ENCODE results near the gene ATOH8.
A peak's percentile ranks its signal among the peaks of the same experiment; 100 is the strongest.

Gene ATOH8

DNA sequence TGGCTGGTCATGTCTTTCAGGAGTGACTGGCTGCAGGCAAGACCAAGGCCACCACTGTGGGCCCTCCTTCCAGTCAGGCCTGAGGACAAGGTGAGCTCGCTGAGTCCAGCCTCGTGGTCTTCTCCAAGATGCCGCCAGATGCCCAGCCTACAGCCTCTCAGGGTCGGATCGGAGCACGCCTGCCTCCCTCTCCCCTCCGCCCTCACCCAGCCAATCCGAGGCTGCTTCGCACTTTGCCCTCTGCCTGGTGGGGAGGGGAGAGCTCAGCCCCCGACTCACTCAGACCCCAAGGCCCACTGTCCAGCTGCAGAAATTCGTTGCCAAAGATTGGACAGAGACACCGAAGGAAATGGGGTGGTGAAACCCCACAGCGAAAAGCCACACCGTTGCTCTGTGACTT is 33.1 kb downstream of the ATOH8 start:
- DNase-seq (ENCODE audit: low read depth): no peak

DNA sequence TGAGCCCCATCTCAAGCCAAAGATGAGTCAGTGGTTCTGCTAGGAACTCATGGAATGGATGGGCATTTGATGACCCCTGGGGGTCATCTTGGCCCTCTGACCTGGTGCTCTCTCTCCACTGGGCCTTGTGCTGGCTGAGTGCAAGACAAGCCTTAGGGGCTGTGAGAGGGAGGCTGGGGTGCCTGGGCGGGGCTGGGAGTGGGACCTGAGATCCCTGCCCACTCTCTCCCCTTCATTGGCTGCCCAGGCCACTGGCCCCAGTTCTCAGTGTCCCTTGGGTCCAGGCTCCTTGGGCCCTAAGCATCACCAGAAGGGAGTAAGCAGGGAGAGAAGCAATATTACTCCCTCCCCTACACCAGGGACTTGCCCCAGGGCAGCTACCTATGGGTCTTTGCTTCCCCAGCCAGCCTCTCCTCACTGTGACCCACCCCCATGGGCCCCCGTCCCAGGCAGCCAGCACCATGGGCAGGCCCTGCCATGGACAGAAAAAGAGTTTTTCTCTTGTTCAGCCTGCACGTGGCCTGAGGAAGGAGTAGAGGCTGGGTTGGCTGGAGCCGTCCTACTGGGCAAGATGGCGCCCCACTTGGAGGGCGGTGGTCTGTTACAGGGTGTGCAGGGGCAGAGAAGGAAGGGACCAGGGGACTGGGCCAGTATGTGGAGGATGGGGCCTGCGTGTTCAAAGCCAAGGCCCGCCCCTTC is 33.6 kb downstream of the ATOH8 start:
- no peak for DNase-seq (ENCODE audit: low read depth)

DNA sequence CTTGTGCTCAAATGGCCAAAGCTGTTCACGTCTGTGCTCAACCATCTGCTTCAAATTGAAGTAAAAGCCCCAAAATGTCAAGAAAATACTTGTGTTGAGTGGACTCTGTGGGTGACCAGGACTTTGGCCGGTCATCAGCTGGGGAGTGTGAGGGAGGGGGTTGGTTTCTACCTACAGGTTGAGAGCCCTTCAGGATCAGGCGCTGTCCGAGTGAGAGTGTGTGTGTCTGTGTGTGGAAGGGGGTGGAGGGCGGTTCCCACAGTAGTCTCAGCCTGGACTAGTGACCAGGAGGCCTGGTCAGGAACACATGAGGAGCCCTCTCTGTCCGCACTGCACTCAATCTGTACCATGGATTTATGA is 34.2 kb downstream of the ATOH8 start:
- no peak for DNase-seq (ENCODE audit: low read depth)

DNA sequence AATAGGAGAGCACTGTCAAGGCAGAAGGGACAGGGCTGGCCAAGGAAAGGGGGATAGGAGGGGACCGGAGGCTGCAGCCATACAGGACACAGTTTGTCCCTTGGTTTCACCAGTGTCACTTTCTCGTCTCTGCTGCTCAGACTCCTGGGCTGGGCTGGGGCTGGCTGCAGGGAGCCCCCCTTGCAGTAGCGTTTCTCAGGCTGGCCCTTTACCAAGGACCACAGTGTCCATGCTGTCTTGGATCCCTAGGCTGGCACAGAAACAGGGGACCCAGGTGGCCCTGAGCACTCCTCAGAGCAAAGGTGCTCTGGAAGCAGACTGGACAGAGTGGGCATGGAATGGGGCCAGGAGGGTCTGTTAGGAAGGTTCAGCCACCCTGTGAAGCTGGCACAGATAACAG is 34.8 kb downstream of the ATOH8 start:
- DNase-seq (ENCODE audit: low read depth): no peak

DNA sequence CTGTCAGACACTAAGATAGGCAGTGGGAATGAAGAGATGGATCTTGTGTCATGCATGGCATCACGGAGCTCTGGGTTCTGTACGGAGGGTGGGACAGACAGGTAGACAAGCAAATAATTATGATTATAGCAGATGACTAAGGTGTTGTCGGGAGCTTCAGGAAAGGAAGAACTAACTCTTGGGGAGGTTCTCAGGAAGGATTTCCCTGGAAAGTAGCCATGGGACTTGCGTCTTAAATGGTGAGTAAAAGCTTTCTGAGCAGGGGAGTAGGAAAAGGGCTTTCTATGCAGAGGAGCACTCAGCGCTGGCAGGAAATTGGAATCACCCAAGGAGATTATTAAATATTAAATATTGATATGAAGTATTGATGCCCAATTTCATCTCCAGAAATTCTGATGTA is 35.5 kb downstream of the ATOH8 start:
- no peak for DNase-seq (ENCODE audit: low read depth)

DNA sequence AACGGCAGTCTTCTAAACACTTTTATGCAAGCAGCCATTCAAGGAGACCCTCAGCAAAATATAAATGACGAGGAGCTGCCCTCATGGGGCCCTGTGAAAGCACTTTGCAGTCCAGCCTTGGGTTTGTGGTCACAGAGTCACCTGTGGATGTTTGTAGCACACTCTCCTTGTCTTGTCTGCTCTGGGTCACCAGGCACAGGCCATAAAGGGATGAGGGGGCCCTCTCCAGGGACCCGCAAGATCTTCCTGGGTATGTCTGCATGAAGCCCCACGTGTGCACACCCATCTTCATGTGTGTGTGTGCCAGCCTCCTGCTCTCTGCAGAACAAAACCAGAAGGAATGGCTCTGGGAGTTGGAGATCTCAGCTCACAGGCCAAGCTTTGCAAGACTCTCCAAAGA is 36.2 kb downstream of the ATOH8 start:
- no peak for DNase-seq (ENCODE audit: low read depth)

DNA sequence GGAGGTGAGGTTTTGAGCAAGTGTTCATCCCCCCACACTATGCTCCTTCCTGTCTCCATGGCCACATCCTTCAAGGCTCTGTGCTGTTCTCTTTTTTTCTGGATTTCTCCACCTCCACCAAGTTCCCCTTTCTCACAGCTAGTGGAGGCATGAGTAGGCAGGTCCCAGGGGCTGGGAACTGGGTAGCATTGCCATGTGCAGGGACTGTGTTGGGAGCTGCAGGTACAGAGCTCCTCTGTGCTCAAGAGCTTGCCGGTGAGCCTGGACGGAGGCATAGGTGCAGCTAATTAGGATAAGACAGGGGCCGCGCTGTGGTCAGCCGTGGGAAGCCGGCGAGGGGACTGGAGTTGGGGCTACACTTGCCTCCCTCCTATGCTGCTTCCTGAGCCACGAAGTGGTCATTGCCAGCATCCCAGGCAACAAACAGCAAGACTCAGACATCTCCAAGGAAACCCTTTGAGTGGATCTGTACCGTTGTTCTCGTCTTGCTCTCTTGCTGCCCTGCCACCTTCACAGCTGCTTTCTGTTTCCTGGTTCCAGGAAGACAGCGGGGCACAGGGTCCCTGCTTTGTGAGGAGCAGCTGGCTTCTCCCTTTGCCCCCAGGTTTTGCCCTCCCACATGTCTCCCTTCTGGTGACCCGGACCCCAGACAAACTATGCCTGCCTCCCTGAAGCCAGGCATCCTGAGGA is 36.9 kb downstream of the ATOH8 start:
- DNase-seq (ENCODE audit: low read depth): no peak

DNA sequence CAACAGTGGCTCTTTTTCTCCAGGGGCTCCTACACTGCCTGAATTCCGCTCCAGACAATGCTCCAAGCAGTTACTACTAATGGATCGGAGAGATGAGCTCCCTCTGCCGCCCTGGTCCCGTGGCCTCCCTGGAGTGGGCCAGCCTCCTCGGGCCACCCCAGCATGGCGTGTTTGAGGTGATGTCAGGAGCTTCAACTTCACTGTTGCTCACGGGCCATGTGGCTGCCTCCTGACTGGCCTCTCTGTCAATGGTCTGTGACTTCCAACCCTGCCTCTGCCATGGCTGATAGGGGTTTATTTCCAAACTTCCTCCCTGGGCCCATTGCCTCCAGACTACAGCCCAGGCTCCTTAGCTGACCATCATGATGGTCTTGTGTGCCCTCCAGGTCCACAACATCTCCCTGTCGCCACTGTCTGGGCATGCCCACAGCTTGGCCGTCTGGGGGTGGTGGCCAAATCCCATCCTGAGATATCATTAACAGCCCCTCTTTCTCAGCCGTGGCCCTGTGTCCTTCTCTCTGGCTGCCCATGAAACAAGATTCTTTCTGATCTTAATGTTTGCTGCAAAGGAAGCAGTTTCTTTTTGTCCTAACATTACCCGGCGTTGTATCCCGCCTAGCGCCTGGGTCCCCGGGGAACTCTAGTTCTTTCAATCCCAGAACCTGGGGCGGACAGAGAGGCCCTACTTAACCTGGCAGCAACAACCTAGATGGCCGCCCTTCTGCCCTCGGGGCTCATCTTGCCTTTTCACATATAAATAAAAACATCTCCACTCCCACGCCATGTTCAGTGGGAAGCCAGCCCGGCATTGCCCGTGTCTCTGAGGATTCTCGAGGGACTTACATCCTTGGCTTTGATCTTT is 38.1 kb downstream of the ATOH8 start:
- no peak for DNase-seq (ENCODE audit: low read depth)

DNA sequence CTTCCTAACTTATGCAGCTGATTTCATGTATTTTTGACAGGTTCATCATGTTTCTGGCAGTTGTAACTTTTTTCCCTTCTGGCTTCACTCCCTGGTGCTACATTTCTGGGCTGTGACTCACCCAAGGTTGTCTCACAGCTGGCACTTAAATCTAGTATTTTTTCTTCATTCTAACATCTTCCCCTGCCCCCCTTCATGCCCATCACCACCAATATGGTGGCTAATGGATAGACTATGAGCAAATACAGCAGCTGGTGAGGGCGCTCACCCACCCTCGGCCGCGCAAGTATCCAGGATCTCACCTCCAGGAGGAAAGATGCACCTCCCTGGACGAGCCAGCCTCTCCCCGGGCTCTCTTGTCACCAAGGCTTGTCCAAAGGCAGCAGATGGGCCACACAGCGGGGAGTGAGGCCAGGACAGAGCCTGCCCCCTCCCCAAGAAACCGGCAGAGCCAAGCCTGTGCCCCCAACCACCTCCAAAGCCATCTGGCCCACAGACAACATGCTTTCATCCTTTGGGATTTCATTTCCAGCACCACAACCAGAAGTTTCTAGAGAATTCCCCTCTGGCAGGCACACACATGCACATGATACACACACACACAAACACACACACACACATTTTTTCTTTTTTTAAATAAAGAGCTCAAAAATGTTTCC is 39.1 kb downstream of the ATOH8 start:
- peak; percentile 65 for DNase-seq (ENCODE audit: low read depth)

DNA sequence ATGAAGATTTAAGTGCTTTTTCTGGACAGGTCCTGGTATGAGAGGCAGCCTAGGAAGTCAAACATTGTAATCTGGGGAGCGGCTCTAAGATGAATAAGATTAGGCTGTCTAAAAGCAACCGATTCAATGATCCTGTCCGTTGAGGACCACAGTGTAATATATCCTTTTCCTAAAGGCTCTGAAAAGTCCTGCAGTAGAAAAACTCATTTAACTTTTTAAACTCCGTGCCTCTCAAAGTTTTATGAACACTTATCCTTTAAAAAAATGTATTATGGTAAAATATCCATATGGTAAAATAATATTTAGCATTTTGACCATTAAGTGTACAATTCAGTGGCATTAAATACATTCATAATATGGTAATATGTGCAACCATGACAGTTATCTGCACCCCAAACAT is 39.8 kb downstream of the ATOH8 start:
- no peak for DNase-seq (ENCODE audit: low read depth)

DNA sequence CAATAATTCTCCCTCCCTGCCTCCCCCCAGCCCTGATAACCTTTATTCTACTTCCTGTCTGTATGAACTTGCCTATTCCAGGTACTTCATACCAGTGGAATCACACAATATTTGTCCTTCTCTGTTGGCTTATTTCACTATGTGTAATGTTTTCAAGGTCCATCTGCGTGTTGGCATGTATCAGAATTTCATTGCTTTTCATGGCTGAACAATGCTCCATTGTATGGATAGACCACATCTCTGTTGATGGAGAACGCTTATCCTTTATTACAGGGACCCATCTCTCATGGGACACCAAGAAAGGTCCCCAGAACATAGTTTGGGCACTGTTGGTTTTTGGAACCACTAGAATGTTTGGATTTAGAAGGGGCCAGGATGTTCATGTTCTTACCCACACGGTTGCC is 40.2 kb downstream of the ATOH8 start:
- no peak for DNase-seq (ENCODE audit: low read depth)

DNA sequence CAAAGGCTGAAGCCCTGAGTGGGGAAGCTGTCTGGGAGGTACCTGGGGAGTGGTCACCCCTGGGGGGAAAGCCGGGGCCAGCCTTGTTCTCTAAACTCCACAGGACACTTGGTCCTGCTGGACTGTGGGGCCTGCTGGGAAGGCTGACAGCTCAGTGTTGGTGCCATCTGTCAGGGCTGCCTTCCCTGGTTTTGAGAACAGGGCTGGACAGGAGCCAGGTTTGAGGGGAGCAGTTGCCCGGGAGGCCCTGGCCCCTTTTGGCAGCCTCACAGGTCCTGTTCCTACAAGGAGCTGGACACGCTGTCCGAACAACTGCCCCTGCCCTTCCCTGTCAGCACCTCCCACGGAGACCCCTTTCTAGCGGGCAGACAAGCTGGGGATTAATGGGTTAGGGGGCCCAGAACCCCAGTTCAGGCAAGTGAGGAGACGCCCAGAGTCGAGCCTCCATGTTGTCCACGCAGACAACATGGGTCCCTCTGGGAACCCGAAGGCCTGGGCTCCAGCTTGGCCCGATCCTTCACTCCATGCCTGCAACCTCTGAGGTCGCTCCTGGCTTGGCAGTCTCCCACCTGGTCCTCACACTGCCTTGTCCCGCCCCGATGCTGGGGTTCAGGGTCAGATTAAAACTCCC is 40.8 kb downstream of the ATOH8 start:
- no peak for DNase-seq (ENCODE audit: low read depth)

DNA sequence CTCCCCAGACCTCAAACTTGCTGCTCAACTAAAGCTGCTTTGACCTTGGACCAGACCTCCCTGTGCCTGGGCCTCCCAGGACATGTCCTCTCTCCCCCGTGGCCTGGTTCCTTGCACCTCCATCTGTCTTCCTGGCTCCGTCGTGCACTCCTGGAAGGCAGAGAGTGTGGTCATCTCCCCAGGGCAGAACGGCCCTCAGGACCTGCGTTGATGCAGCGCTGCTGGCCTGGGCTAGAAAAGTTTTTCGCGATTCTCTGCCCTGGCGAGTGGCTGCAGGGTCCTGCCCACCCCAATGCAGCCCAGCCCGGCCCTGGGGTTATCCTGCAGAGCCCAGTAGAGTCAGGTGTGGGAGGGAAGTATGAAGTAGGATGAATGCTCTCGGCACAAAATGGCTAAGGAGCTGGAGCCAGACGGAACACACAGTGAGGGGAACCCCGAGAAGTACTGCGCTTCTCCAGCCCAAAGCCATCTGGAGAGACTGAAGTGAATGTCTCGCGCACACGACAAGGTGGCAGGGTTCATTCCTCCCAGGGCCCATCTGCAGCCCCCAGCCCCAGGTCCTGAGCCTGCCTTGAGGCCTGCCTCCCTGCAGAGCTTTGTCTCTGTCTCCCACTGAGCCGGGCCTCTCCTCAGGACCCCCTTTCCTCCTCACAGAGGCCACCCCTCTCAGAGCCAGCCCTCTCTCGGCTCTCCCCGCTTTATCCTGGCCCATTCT is 41.7 kb downstream of the ATOH8 start:
- no peak for DNase-seq (ENCODE audit: low read depth)

DNA sequence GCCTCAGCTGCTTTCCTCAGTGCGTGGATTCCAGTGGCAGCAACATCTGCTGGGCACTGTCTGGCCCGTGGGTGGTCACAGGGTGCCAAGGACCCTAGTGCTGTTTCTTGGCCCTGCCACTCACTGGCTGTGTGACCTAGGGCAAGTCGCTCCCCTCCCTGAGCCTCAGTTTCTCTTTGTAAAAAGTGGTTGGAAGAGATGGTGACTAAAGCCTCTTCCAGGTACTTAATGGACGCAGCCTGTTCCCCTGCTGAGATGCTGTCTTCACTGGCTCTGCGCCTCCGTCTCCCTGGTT is 42.2 kb downstream of the ATOH8 start:
- DNase-seq (ENCODE audit: low read depth): no peak

DNA sequence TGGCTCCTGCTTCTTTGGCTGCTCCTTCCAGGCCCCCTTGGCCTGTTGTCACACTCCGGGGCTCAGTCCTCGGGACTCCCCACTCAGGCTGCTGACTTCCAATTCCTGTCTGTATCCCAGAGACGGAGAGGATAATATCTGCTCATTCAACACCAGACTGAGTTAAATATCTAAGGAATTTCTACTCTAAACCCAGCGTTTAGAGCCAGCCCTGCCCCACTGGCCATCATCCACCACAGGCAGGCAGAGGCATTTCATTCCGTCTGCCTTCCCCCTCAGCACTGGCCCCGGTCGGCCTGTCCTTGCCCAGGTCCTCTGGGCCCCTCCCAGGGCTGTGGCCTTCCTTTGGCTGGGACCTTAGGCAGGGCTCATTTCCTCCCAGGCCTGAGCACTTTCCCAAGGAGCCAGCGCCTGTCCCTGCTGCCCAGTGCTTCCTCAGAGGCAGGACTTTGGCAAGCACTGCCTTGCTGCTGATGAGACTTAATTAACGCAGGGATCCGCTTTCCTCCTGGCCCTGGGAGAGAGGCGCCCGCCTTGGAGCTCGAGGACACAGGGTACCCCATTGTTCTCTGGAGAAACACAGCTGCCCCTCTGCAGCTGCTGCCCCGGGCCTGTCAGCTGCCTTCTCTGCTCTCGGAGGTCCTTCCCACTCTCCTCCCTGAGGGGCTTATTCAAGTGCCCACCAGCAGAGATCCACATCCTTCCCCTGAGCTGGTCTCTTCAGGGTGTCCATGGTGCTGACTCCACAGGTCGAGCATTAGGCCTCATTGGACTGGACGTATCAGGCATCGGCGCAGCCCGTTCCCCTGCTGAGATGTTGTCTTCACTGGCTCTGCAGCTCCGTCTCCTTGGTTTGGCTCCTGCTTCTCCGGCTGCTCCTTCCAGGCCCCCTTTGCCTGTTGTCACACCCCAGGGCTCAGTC is 42.8 kb downstream of the ATOH8 start:
- DNase-seq (ENCODE audit: low read depth): no peak

DNA sequence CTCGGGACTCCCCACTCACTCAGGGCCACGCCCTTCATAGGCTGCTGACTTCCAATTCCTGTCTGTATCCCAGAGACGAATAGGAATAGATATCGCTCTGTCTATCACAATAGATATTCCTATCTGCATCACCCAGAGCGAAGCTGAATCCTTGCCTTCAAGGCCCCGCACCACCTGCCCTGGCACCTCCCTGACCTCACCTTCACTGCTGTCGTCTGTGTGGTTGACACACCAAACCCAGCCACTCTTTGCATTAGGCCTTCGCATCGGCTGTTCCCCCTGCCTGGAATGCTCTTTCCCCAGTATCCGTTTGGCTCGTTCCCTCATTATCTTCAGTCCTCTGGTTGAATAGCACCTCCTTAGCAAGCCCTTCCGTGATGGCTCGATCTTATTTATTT is 43.5 kb downstream of the ATOH8 start:
- no peak for DNase-seq (ENCODE audit: low read depth)

DNA sequence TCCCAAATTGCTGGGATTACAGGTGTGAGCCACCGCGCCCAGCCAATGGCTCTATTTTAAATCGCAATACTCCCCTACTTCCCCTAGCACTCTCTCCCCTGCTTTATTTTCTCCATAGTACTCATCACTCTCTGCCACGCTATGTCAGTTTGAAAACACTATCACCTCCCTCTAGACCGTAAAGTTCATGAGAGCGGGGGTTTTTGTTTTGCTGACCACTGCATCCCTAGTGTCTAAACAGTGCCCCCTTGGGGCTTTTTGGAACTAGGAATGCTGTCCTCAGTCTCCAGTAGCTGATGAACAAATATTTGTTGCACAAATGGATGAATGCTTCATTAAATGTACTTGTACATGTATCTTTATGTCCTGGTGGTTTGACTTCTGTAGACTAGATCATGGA is 44.1 kb downstream of the ATOH8 start:
- no peak for DNase-seq (ENCODE audit: low read depth)

DNA sequence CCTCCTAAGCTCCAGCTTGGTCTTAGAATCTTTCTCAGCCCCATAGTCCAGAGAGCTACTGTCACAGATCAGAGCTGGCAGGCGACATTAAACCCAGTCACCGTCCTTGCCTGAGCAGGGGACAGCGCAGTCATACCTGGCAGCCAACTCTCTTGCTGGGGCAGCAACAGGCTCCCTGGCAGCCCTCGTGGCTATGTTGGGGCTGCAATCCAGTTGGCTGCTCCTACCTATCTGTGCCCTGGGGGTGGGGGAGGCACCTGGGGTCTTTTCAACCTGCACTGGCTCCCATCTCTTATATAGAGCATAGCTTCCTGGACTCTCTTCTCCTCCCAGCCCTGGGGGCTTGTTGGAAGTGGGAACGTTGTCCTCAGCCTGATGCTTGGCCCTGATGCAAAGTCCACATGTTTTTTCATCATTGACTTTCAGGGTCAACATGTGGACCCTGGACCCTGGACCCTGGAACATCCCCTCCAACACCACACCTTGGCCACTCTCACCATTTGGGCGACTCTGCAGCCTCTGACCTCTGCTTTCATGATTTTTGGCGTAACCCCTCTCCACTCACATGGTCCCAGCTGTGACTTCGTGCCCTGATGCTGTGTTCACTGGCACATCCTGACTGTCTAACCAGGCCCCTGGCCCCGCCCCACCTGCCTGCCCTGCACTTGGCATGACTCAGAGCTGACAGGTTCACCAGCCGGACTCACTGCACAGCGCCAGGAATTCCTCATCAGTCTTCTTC is 45.6 kb downstream of the ATOH8 start:
- DNase-seq (ENCODE audit: low read depth): no peak

DNA sequence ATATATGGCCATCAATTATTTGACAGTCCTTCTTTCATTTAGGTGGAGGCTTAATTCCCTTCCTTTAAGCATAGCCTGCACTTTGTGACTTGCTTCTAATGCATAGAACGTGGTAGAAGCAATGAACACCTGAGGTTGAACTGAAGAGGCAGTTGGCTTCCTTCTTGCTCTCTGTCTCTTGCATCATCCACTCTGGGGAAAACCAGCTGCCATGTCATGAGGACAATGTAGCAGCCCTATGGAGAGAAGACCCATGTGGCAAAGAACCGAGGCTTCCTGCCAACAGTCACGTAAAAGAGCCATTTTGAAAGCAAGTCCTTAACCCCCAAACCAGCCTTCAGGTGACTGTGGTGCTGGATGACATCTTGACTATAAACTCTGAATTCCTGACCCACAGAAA is 46.8 kb downstream of the ATOH8 start:
- no peak for DNase-seq (ENCODE audit: low read depth)

DNA sequence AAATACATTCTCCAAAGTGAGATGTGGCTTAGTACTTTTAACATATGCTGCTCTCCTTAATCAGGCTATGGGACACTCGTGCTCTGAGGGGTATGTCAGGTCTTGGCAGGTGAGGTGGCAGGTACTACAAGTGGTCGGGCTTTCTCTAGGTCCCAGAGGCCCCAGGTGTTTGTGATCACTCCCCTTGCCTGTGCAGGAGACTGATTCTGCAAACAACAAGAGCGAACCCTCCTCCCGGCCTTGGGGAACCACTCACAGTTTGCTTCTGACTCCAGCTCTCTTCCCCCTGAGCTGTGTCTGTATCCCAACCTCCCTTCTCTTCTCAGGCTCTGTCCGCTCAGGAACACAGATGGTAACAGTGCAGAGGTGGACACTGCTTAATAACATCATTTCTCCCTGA is 48.1 kb downstream of the ATOH8 start:
- DNase-seq (ENCODE audit: low read depth): no peak

Measured in fibroblast of the conjunctiva (primary cell).